GM18858 (cell line): ENCODE data around the gene ADGRD2.

Experiments used
- ATAC-seq: cut with Tn5 transposase; IDR thresholded peaks from one replicate; pipeline ENCODE4 v1.9.1; 2021; ENCODE audit not compliant: unreplicated experiment

ADGRD2 gene

DNA sequence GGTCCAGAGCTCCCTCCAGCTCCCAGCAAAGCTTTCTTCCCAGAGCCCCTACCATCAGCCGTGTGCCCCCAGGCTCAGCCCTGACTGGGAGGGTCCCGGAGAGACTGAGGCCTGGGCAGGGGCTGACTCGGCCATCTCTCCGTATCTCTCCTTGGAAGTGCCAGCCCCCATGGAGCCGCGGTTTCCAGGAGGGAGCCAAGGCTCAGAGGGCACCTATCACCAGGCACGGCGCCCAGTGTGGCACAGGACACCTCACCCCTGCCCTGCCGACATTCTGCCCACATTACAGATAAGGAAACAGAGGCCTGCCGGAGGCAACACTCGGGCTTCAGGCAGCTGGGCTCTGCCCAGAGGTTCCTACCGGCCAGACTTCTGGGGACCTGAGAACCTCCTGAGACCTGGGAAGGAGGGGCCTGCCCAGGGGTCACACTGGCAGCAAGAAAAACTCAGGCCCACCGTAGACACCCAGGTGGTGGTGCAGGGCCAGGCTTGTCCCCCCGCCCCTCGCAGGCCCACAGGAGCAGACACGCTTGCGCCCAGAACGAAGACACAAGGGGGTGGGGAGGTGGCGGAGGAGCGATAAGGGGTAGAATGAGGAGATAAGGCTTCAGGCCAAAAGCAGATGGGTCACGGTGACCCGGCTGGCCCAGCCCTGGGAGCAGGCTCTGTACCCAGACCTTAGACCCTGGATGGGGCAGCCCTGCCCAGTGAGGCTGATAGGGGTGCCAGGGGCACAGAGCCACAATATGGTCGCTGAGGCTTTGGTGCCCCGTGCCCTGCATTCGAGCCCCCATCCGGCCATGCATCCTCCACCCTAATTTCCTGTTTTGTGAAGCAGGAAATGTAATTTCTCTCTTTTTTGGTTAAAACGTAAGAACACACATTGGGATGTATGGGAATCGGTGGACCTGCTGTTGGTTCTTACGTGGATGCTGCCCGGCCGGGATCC lies 45.1 kb downstream of the ADGRD2 start:
- no peak for ATAC-seq

- ATAC-seq = no peak
These were observed 45.8 kb downstream of the ADGRD2 start for GRCh38 chr9:124496075-124496449.

- ATAC-seq = no peak
These were observed 46.2 kb downstream of the ADGRD2 start for GRCh38 chr9:124496463-124496862.

DNA sequence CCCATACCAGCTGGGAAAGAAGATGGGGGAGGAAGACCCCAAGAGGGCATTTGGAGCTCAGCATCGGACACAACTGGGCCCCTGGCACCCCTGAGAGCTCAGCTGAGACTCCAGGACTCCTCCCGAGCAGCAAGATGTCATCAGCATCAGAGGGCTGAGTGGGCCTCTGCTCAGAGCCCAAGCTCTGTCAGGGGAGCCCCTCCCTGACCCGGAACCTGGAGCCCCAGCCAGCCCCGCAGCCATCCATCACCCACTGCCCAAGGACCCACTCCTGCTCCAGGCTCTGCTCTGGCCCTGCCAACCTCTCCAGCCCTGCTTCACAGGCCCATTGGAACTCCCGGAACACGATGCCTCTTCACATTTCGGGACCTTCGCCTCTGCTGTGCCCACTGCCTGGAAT lies 47.2 kb downstream of the ADGRD2 start:
- no peak for ATAC-seq

- no peak for ATAC-seq
These were observed 47.8 kb downstream of the ADGRD2 start for GRCh38 chr9:124498040-124498439.

DNA sequence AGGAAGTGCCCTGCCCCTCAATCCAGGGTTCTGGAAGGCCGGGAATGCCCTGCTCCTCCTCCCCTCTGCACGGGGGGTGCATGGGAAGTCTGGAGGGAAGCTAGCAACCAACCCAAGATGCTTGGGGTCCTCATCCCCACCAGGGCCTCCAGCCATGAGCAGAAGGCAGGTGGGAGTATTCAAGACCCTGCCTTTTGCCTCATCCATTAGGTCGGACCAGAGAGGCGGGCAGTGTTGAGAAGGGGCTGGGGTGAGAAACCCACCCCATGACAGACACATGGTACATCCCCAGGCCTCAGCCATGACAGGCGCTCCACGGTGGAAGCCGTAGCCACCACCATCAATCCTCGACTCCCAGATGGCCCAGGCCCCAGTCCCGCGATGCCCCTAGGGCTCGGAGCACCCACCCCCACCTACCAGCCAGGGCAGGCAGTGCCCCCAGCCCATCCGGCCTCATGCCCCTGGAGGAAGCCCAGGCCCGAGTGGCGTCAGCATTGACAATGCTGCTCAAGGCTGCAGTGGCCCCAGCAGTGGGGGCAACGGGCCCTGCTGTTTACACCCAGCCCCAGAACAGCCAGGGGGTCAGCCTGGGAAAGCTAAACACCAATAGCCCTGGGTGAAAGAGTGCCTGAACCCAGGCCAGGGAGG lies 48.4 kb downstream of the ADGRD2 start:
- no peak for ATAC-seq

- no peak for ATAC-seq
These were observed 49.0 kb downstream of the ADGRD2 start for GRCh38 chr9:124499216-124499615.

DNA sequence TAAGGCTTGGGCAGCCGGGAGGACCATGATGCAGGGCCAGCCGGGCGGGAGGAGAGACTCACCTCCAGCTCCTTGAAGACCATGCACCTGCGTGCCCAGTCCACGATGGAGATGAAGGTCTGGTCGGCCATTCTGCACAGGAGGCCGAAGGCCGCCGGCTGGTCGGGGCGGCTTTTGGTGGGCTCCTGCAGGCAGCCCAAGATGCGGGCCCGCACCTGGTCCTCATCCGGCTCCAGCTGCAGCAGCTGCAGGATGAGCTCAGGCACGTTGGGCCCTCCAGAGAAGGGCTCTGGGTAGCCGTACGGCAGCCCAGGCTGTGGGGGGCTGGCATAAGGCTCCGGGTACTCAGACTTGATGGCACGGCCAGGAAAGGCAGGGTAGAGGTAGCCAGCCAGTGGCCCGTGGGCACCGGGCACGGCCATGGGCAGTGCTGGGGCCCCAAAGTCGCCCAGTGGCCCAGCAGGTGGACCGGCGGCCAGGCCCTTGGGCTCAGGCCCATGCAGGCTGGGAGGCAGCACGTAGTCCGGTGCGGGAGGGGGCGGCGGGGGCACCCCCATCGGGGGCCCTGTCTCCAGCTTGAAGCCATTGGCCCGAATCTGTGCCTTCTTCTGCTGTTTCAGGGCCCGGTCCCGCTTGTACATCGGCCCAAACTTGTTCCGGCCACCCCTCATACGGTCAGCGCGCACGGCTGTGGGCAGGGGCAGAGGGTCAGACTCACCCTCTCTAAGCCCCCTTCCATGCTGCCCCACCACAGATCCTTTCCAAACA lies 50.0 kb downstream of the ADGRD2 start:
- no peak for ATAC-seq

GRCh38 chr9:124500796-124501611 lies 50.8 kb downstream of the ADGRD2 start:
- no peak for ATAC-seq

DNA sequence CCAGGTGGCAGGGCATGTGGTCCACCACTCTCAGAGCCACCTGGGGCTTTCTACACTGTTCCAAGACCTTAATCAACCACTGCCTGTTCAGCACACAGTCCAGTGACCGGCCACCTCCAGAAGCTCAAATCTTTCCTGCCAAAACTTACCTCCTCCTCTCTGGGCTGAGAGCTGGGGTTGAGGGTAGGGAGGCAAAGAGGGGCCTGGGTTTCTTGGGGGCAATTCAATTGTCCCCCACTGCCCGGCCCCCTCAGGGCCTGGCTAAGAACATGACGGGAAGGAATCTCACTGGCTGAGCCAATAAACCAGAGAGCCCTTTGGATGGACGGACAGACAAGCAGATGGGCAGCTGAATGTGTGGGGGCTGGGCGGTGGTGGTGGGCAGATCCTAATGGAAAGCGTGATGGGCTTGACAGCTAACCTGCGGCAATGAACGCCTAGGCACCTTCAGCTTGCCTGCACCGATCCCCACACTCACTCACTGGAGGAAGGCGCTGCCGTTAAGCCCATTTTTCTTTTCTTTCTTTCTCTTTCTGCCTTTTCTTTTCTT lies 51.6 kb downstream of the ADGRD2 start:
- ATAC-seq = no peak

DNA sequence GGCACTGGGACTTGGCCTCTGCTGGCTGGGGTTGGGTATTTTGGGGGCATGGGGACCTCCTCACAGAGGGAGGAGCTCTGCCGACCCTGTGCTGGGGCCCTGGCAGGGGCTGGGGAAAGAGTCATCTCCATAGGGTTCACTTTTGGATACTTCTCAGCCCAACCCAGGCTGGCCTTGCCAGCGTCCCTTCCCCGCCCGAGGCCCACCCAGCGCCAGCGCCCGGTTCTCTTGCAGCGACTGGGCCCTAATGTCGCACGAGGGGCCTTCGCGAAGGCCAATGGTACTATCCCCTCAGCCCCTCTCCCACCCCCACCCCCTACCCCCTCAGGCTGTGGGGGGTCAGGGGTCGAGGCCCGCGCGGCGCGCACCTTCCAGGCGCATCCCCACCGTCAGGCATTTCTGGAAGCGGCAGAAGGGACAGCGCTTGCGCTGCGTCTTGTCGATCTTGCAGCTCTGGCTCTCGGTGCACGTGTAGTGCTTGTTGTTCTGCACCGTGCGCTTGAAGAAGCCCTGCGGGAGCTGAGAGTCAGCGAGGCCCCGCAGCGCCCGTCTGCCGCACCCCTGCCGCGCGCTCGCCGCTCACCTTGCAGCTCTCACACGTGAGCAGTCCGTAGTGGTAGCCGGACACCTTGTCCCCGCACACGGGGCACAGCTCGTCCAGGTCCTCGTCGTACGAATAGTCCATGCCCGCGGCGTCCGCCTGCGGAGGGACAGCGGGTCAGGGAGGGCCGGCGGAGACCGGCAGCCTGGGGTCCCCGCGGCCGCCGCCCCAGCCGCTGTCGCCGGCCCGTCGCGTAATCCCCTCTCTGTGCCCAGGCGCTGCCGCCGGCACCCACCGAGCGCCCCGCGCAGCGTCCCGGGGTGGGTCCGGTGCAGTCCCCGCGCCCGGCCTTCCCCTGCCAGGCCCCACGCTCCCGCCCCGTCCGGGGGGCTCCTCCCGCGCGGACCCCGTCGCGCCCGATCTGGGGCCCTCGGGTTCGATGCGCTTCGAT lies 52.8 kb downstream of the ADGRD2 start:
- ATAC-seq = no peak

GRCh38 chr9:124503713-124504529 lies 53.7 kb downstream of the ADGRD2 start:
- ATAC-seq = no peak

DNA sequence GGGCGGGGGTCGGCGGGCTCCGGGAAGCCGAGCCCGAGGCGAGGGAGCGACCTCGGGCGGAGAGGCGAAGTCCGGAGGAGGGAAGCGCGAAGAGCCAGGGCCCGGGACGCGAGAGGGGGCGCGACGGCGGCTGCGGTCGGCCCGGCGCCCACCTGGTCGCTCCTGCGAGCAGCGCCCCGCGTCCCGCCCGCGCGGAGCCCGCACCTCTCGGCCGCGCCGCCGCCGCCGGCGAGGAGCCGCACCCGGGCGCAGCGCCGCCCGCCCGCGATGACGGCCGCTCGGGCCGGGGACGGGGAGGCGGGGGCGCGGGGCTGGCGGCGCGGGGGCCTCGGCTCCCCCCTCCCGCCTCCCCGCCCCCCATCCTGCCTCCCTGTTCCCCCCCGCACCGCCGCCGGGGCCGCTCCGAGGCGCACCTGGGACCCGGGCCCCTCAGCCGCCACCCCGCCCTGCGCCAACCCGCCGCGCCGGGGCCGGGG lies 54.3 kb downstream of the ADGRD2 start:
- no peak for ATAC-seq

DNA sequence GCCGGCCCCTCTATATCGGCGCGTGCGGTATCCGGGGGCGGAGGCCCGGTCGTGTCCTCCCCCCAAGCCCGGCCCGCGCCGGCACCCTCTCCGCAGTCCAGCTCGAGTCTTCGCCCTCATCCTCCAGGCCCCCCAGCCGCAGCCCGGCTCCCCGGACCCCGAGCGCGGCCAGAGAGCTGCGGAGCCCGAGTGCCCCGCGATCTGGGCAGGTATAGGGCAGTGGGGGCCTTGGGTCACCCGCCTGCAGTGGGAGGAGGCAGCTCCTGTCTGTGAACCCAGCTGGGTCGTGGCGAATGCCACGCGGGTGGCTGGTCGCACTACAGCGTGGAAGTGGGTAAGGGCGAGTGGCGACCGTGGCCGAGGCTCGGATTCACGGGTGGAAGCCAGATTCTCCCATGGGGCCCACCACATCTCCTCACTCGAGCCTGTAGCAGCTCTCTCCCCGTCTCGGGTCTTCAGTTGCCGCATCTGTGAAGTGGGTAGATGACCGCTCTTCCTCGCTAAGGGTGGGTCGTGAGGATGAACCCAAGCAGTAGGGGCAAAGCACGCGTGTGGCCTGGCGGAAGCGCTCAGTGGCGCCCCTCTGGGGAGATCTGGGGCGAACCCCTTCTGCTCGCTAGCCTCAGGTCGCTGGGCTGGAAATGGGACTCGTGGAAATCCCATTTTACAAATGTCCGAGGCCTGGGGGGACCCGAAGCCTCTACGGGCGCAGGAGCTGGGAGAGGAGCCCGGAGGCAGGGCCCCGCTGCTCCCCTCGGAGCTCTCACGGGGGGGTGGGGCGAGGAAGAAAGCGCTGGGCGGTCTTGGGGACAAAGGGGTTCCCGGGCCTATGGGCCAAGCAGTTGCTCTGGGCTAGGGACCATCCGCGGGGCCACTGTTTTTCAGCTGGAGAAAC lies 55.0 kb downstream of the ADGRD2 start:
- ATAC-seq = no peak

DNA sequence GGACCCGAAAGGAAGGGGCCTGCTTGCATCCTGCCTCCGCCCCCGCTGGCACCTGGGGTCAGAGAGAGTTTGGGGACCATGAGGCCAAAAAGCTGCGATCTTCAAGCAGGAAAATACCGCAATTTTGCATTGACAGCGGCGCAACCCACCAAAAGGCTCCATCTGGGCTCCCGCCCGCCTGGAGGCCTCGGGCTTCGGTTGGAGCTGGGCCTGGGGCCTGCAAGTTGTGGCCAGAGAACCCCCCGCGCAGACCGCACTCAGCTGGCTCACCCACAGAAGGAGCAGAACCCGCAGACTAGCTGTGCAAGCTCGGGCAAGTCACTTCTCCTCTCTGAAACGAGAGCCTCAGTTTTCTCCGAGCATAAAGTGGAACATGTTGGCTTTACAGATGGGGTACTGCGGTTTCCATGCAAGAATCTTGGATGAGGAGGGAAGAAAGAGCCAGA lies 55.7 kb downstream of the ADGRD2 start:
- ATAC-seq = no peak

GRCh38 chr9:124506433-124506832 lies 56.2 kb downstream of the ADGRD2 start:
- ATAC-seq = no peak
